H9 (cell line): Measurements from ENCODE around the gene DIPK1B. TPM values are rescaled to one million over a fixed set of nuclear protein-coding genes. Genes with fewer than 3 reads are reported as not detected.

Experiments
- DNase-seq: peaks from one replicate; pipeline ENCODE4 v3.0.0-alpha.2; 2017
- H2AFZ ChIP-seq: one replicate; pipeline ENCODE4 v1.6.1; 2013; ENCODE audit warnings: mild to moderate bottlenecking, low read length, control low read depth, moderate library complexity
- H2AK5ac ChIP-seq: 2 replicates; pipeline ENCODE4 v1.6.1; 2013; ENCODE audit warnings: low read length, control low read depth, mixed read lengths; ENCODE audit not compliant: insufficient read length
- H2BK120ac ChIP-seq: one replicate; pipeline ENCODE4 v1.6.1; 2013; ENCODE audit warnings: low read depth, mild to moderate bottlenecking, low read length, control low read depth, inconsistent platforms; ENCODE audit not compliant: poor library complexity, severe bottlenecking
- H2BK12ac ChIP-seq: 2 replicates; pipeline ENCODE4 v1.6.1; 2013; ENCODE audit warnings: low read length, control low read depth, mixed read lengths, low read depth; ENCODE audit not compliant: insufficient read length
- H2BK15ac ChIP-seq: 2 replicates; pipeline ENCODE4 v1.6.1; 2013; ENCODE audit warnings: low read depth, low read length, control low read depth
- H2BK20ac ChIP-seq: one replicate; pipeline ENCODE4 v1.6.1; 2013; ENCODE audit warnings: low read depth, mild to moderate bottlenecking, low read length, control low read depth, inconsistent platforms; ENCODE audit not compliant: poor library complexity, severe bottlenecking
- H2BK5ac ChIP-seq: 2 replicates; pipeline ENCODE4 v1.6.1; 2013; ENCODE audit warnings: low read length, control low read depth, mixed read lengths; ENCODE audit not compliant: insufficient read length
- H3K14ac ChIP-seq: 2 replicates; pipeline ENCODE4 v1.6.1; 2013; ENCODE audit warnings: low read length, control low read depth; ENCODE audit not compliant: insufficient read depth
- H3K18ac ChIP-seq: 2 replicates; pipeline ENCODE4 v1.6.1; 2013; ENCODE audit warnings: low read depth, mild to moderate bottlenecking, mixed read lengths, low read length, control low read depth; ENCODE audit not compliant: insufficient read length
- H3K23ac ChIP-seq: 2 replicates; pipeline ENCODE4 v1.6.1; 2013; ENCODE audit warnings: low read length, control low read depth, mixed read lengths, low read depth; ENCODE audit not compliant: insufficient read length
- H3K23me2 ChIP-seq: 2 replicates; pipeline ENCODE4 v1.6.1; 2013; ENCODE audit warnings: low read depth, mild to moderate bottlenecking, mixed read lengths, low read length, control low read depth; ENCODE audit not compliant: insufficient read length, poor library complexity, severe bottlenecking
- H3K27ac ChIP-seq: 2 replicates; pipeline ENCODE4 v1.5.1; 2013; ENCODE audit warnings: low read length, control low read depth, mixed read lengths, low read depth; ENCODE audit not compliant: insufficient read length
- H3K27me3 ChIP-seq: 2 replicates; pipeline ENCODE4 v1.6.1; 2013; ENCODE audit warnings: low read length, control low read depth, inconsistent platforms; ENCODE audit not compliant: insufficient read depth
- H3K4ac ChIP-seq: 2 replicates; pipeline ENCODE4 v1.6.1; 2013; ENCODE audit warnings: low read depth, mild to moderate bottlenecking, control low read depth, inconsistent platforms, low read length, moderate library complexity
- H3K4me1 ChIP-seq: 2 replicates; pipeline ENCODE4 v1.6.1; 2013; ENCODE audit warnings: low read length, control low read depth, inconsistent platforms; ENCODE audit not compliant: insufficient read depth
- H3K4me2 ChIP-seq: 2 replicates; pipeline ENCODE4 v1.6.1; 2013; ENCODE audit warnings: low read length, control low read depth, mixed read lengths; ENCODE audit not compliant: insufficient read length, insufficient read depth
- H3K56ac ChIP-seq: 2 replicates; pipeline ENCODE4 v1.6.1; 2013; ENCODE audit warnings: low read depth, mild to moderate bottlenecking, mixed read lengths, low read length, control low read depth; ENCODE audit not compliant: insufficient read length
- H3K79me1 ChIP-seq: 2 replicates; pipeline ENCODE4 v1.6.1; 2013; ENCODE audit warnings: low read depth, mild to moderate bottlenecking, moderate library complexity, low read length, control low read depth, inconsistent platforms; ENCODE audit not compliant: insufficient read depth, poor library complexity, severe bottlenecking
- H3K79me2 ChIP-seq: 2 replicates; pipeline ENCODE4 v1.6.1; 2013; ENCODE audit warnings: low read length, control low read depth, inconsistent platforms; ENCODE audit not compliant: insufficient read depth
- H3K9ac ChIP-seq: 2 replicates; pipeline ENCODE4 v1.6.1; 2013; ENCODE audit warnings: low read length, control low read depth, mixed read lengths; ENCODE audit not compliant: insufficient read length; ENCODE audit errors: extremely low read depth
- H3K9me3 ChIP-seq: one replicate; pipeline ENCODE4 v1.6.1; 2013; ENCODE audit warnings: low read depth, low read length, inconsistent platforms; ENCODE audit not compliant: control insufficient read depth
- H3T11ph ChIP-seq: one replicate; pipeline ENCODE4 v1.6.1; 2013; ENCODE audit warnings: mild to moderate bottlenecking, low read length, control low read depth, inconsistent platforms
- H4K20me1 ChIP-seq: one replicate; pipeline ENCODE4 v1.6.1; 2013; ENCODE audit not compliant: control insufficient read depth, insufficient read length, insufficient read depth
- H4K5ac ChIP-seq: 2 replicates; pipeline ENCODE4 v1.6.1; 2013; ENCODE audit warnings: low read depth, mild to moderate bottlenecking, mixed read lengths, low read length, control low read depth; ENCODE audit not compliant: insufficient read length
- H4K8ac ChIP-seq: replicated peaks from 2 replicates; pipeline ENCODE4 v1.6.1; 2013; ENCODE audit warnings: low read length, control low read depth, mixed read lengths, low read depth; ENCODE audit not compliant: insufficient read length
- H4K91ac ChIP-seq: 2 replicates; pipeline ENCODE4 v1.6.1; 2013; ENCODE audit warnings: low read depth, mild to moderate bottlenecking, moderate library complexity, mixed read lengths, low read length, control low read depth; ENCODE audit not compliant: insufficient read length
- H3K27ac Mint-ChIP-seq, 3 experiments: 2 replicates in 2 of 3; 3 replicates in 1 of 3; pipeline ENCODE4 v1.8.0; 2020 to 2021; ENCODE audit warnings: mixed read lengths in 3 of 3, mild to moderate bottlenecking in 1 of 3, moderate library complexity in 1 of 3
- H3K27me3 Mint-ChIP-seq: 2 replicates; pipeline ENCODE4 v1.8.0; 2021; ENCODE audit warnings: low read depth, mild to moderate bottlenecking, moderate library complexity, mixed read lengths
- H3K36me3 Mint-ChIP-seq, 3 experiments: 2 replicates in 2 of 3; 3 replicates in 1 of 3; pipeline ENCODE4 v1.8.0; 2020 to 2021; ENCODE audit warnings: low read depth in 3 of 3, mixed read lengths in 3 of 3; ENCODE audit not compliant: insufficient read depth in 1 of 3
- H3K4me1 Mint-ChIP-seq, 2 experiments: 2 replicates each; pipeline ENCODE4 v1.8.0; 2020; ENCODE audit warnings: mixed read lengths in 2 of 2
- H3K4me3 Mint-ChIP-seq, 2 experiments: 2 replicates in 1 of 2; 3 replicates in 1 of 2; pipeline ENCODE4 v1.8.0; 2020 to 2021; ENCODE audit warnings: mild to moderate bottlenecking in 2 of 2, mixed read lengths in 2 of 2, moderate library complexity in 1 of 2
- H3K9me3 Mint-ChIP-seq, 2 experiments: 2 replicates in 1 of 2; 3 replicates in 1 of 2; pipeline ENCODE4 v1.8.0; 2020; ENCODE audit warnings: mild to moderate bottlenecking in 2 of 2, mixed read lengths in 2 of 2, moderate library complexity in 1 of 2
- WGBS: extraction: QIAGEN DNeasy Blood & Tissue Kit; methylation state at CpG from one replicate; pipeline ENCODE4 v1.1.7; 2013; ENCODE audit warnings: missing lambda C conversion rate, low lambda C conversion rate, mixed read lengths; ENCODE audit not compliant: insufficient read length; ENCODE audit errors: extremely low coverage; 5-methylcytosine and 5-hydroxymethylcytosine counted together
- total RNA-seq: library from RNA; stranded (reverse); gene quantifications from 2 replicates; pipeline ENCODE4 v1.2.1, GENCODE V29; 2021
- TF ChIP-seq, protein P1 (sequence below): fragments of 200-600 bp; sonication (generic); conservative IDR thresholded peaks from 3 replicates; pipeline ENCODE4 v1.8.0; 2021; ENCODE audit warnings: antibody characterized with exemption, mild to moderate bottlenecking

Gene DIPK1B
- total RNA-seq, 1 experiment from 2014 or later: 40.3 TPM

DNA sequence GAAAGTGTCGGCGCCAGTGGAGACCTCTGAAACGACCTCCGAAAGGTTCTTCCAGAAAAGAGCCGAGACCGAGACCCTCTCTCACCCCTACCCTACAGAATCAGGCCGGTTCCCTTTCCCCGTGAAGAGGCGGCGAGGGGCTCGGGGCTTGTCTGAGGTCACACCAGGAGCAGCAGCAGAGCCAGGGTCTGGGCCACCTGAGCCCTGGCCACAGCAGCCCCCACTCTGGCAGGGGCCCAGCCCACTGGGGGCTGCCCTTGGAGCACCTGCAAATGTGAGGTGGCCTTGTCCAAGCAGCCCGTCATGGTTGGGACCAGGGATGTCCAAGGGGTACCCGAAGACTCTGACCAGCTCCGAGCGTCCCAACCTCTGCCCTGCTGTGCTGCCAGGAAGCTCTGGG is 34.3 kb upstream of the DIPK1B start:
- H2BK5ac ChIP-seq: no peak overlapping the region
- H2BK120ac ChIP-seq: no peak overlapping the region
- Mint-ChIP-seq H3K27me3 (peaks cover 1% of the 10 kb centered on the region; the same call in 1 of the 2 replicates), H3K36me3 (peaks cover 0 to 5% (median 0%) of the 10 kb centered on the region in 3 experiments; a peak in 4 of 7 replicates), H3K9me3 (no peaks in the 10 kb centered on the region), H3K4me1 (peaks cover 2 to 9% of the 10 kb centered on the region in 2 experiments), H3K27ac (no peak overlapping the region), H3K4me3 (no peak overlapping the region)
- H3K18ac ChIP-seq: no peak overlapping the region
- H3K4me1 ChIP-seq: no peaks in the 10 kb centered on the region; the same call in 1 of the 2 replicates
- H3K56ac ChIP-seq: no peak overlapping the region
- no peak overlapping the region for H2BK12ac ChIP-seq
- no peak for DNase-seq
- no peaks in the 10 kb centered on the region for H3K79me2 ChIP-seq
- H3K27ac ChIP-seq: no peak overlapping the region
- H3K4ac ChIP-seq: no peak overlapping the region
- H2BK15ac ChIP-seq: no peak overlapping the region
- H4K5ac ChIP-seq: no peak overlapping the region
- H3K9ac ChIP-seq: no peak overlapping the region
- H4K91ac ChIP-seq: no peak overlapping the region
- no CpG with 5 or more reads among the region's 15 CpGs for WGBS
- no peaks in the 10 kb centered on the region for H3K9me3 ChIP-seq
- H3K79me1 ChIP-seq: no peaks in the 10 kb centered on the region
- peak overlapping the region; percentile 40; the same call in 1 of the 2 replicates for H3K14ac ChIP-seq
- H3K23me2 ChIP-seq: no peaks in the 10 kb centered on the region
- no peak overlapping the region for H2AFZ ChIP-seq
- H3K27me3 ChIP-seq: no peaks in the 10 kb centered on the region
- H4K20me1 ChIP-seq: no peaks in the 10 kb centered on the region
- no peak overlapping the region for H2BK20ac ChIP-seq
- TF ChIP-seq, protein P1, sequence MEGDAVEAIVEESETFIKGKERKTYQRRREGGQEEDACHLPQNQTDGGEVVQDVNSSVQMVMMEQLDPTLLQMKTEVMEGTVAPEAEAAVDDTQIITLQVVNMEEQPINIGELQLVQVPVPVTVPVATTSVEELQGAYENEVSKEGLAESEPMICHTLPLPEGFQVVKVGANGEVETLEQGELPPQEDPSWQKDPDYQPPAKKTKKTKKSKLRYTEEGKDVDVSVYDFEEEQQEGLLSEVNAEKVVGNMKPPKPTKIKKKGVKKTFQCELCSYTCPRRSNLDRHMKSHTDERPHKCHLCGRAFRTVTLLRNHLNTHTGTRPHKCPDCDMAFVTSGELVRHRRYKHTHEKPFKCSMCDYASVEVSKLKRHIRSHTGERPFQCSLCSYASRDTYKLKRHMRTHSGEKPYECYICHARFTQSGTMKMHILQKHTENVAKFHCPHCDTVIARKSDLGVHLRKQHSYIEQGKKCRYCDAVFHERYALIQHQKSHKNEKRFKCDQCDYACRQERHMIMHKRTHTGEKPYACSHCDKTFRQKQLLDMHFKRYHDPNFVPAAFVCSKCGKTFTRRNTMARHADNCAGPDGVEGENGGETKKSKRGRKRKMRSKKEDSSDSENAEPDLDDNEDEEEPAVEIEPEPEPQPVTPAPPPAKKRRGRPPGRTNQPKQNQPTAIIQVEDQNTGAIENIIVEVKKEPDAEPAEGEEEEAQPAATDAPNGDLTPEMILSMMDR: no peak
- no peak overlapping the region for H3K23ac ChIP-seq
- H3T11ph ChIP-seq: no peak overlapping the region
- no peak overlapping the region for H2AK5ac ChIP-seq
- no peak overlapping the region for H4K8ac ChIP-seq
- no peak overlapping the region for H3K4me2 ChIP-seq
